HEK293 (cell line): ENCODE results near the gene MSI1.

ENCODE experiments used
- CTCF ChIA-PET: fragments of 350-600 bp; formaldehyde crosslinking; extraction: SDS; loops from one replicate; lab custom pipeline; 2021; ENCODE audit warnings: antibody characterized with exemption; lab: Yijun Ruan, JAX
- POLR2A ChIA-PET: fragments of 300-600 bp; formaldehyde crosslinking; extraction: SDS; loops from one replicate; lab custom pipeline; 2020; ENCODE audit warnings: antibody characterized with exemption, inconsistent platforms; lab: Yijun Ruan, JAX
- H3K27ac ChIP-seq: fragments of 200-500 bp; sonication (Bioruptor generic); 2 replicates; pipeline ENCODE4 v1.5.1; 2014; ENCODE audit warnings: low read depth, low read length, control low read depth, inconsistent platforms; ENCODE audit errors: extremely low read depth
- H3K36me3 ChIP-seq, 2 experiments: fragments of 200-500 bp in 1 of 2; sonication (Bioruptor generic) in 1 of 2; 1 replicate in 1 of 2; 2 replicates in 1 of 2; pipeline ENCODE4 v1.5.1; 2014 to 2017; ENCODE audit warnings: inconsistent platforms in 2 of 2, low read length in 2 of 2; ENCODE audit not compliant: control insufficient read depth in 2 of 2, insufficient read depth in 1 of 2
- H3K4me1 ChIP-seq: fragments of 200-500 bp; sonication (Bioruptor generic); 2 replicates; pipeline ENCODE4 v1.5.1; 2014; ENCODE audit warnings: mild to moderate bottlenecking, low read length, inconsistent platforms; ENCODE audit not compliant: control insufficient read depth, insufficient read depth
- H3K4me3 ChIP-seq: 2 replicates; pipeline ENCODE4 v1.5.1; 2011; ENCODE audit warnings: low read depth, mild to moderate bottlenecking, control low read depth, low read length, moderate library complexity
- H3K9me3 ChIP-seq: fragments of 200-500 bp; sonication (Bioruptor generic); 2 replicates; pipeline ENCODE4 v1.5.1; 2014; ENCODE audit warnings: low read depth, low read length, inconsistent platforms; ENCODE audit not compliant: control insufficient read depth, insufficient read depth
- EGR2 ChIP-seq: fragments of 450-650 bp; formaldehyde crosslinking; IDR thresholded peaks from 2 replicates; pipeline ENCODE4 v1.5.1; 2016; ENCODE audit warnings: low read depth, missing biosample characterization, missing genetic modification characterization
- KLF8 ChIP-seq: fragments of 450-650 bp; formaldehyde crosslinking; IDR thresholded peaks from 2 replicates; pipeline ENCODE4 v1.5.1; 2016; ENCODE audit warnings: missing biosample characterization, missing genetic modification characterization
- ZFP3 ChIP-seq: fragments of 450-650 bp; formaldehyde crosslinking; IDR thresholded peaks from 2 replicates; pipeline ENCODE4 v1.5.1; 2016; ENCODE audit warnings: low read depth, missing biosample characterization, missing genetic modification characterization
- ZNF23 ChIP-seq: fragments of 450-650 bp; formaldehyde crosslinking; IDR thresholded peaks from 2 replicates; pipeline ENCODE4 v1.5.1; 2016; ENCODE audit warnings: missing biosample characterization, missing genetic modification characterization, borderline replicate concordance
- ZNF366 ChIP-seq: fragments of 450-650 bp; formaldehyde crosslinking; conservative IDR thresholded peaks from 2 replicates; pipeline ENCODE4 v1.5.1; 2016; ENCODE audit warnings: missing biosample characterization, missing genetic modification characterization
- ZNF391 ChIP-seq: fragments of 450-650 bp; formaldehyde crosslinking; IDR thresholded peaks from 2 replicates; pipeline ENCODE4 v1.5.1; 2016; ENCODE audit warnings: low read depth, missing biosample characterization, missing genetic modification characterization, borderline replicate concordance
- ZNF792 ChIP-seq: fragments of 450-650 bp; formaldehyde crosslinking; IDR thresholded peaks from 2 replicates; pipeline ENCODE4 v1.5.1; 2016; ENCODE audit warnings: missing biosample characterization, missing genetic modification characterization
- ZXDB ChIP-seq: fragments of 450-650 bp; formaldehyde crosslinking; IDR thresholded peaks from 2 replicates; pipeline ENCODE4 v1.5.1; 2016; ENCODE audit warnings: missing biosample characterization, missing genetic modification characterization
- TF ChIP-seq, protein P1 (sequence below): fragments of 450-650 bp; formaldehyde crosslinking; IDR thresholded peaks from 2 replicates; pipeline ENCODE4 v1.5.1; 2016; ENCODE audit warnings: missing biosample characterization, missing genetic modification characterization, borderline replicate concordance
- TF ChIP-seq, protein P2 (sequence below): IDR thresholded peaks from 2 replicates; pipeline ENCODE4 v1.6.1; 2011; ENCODE audit warnings: mild to moderate bottlenecking, low read depth, low read length, borderline replicate concordance
- TF ChIP-seq, protein P3 (sequence below): fragments of 450-650 bp; formaldehyde crosslinking; IDR thresholded peaks from 2 replicates; pipeline ENCODE4 v1.5.1; 2016; ENCODE audit warnings: missing biosample characterization, missing genetic modification characterization
- TF ChIP-seq, protein P4 (sequence below): fragments of 450-650 bp; formaldehyde crosslinking; IDR thresholded peaks from 2 replicates; pipeline ENCODE4 v1.5.1; 2016; ENCODE audit warnings: missing biosample characterization, missing genetic modification characterization
- TF ChIP-seq, protein P5 (sequence below): fragments of 450-650 bp; formaldehyde crosslinking; IDR thresholded peaks from 2 replicates; pipeline ENCODE4 v1.5.1; 2016; ENCODE audit warnings: missing biosample characterization, missing genetic modification characterization

The MSI1 gene

DNA sequence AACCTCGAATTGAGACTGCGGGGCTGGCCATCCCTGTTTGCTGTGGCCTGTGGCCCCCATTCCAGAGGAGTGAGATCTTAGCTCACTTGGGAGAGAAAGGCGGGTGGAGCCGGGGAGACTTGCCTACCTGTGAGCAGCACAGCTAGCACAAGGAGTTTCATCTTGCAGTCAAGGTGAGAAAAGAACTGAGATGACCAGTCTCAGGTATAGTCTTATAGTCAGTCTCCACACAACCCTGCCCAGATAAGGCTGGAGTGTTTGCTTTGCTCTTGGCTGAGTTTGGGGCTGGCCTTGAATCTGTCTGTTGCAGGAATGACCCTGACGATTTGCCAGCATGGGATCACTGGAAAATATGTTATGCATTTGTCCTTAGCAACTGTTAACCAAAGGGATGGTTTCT is 41.4 kb downstream of the MSI1 start, which contains the start of gene PLA2G1B (continued):
- TF ChIP-seq, protein P1, sequence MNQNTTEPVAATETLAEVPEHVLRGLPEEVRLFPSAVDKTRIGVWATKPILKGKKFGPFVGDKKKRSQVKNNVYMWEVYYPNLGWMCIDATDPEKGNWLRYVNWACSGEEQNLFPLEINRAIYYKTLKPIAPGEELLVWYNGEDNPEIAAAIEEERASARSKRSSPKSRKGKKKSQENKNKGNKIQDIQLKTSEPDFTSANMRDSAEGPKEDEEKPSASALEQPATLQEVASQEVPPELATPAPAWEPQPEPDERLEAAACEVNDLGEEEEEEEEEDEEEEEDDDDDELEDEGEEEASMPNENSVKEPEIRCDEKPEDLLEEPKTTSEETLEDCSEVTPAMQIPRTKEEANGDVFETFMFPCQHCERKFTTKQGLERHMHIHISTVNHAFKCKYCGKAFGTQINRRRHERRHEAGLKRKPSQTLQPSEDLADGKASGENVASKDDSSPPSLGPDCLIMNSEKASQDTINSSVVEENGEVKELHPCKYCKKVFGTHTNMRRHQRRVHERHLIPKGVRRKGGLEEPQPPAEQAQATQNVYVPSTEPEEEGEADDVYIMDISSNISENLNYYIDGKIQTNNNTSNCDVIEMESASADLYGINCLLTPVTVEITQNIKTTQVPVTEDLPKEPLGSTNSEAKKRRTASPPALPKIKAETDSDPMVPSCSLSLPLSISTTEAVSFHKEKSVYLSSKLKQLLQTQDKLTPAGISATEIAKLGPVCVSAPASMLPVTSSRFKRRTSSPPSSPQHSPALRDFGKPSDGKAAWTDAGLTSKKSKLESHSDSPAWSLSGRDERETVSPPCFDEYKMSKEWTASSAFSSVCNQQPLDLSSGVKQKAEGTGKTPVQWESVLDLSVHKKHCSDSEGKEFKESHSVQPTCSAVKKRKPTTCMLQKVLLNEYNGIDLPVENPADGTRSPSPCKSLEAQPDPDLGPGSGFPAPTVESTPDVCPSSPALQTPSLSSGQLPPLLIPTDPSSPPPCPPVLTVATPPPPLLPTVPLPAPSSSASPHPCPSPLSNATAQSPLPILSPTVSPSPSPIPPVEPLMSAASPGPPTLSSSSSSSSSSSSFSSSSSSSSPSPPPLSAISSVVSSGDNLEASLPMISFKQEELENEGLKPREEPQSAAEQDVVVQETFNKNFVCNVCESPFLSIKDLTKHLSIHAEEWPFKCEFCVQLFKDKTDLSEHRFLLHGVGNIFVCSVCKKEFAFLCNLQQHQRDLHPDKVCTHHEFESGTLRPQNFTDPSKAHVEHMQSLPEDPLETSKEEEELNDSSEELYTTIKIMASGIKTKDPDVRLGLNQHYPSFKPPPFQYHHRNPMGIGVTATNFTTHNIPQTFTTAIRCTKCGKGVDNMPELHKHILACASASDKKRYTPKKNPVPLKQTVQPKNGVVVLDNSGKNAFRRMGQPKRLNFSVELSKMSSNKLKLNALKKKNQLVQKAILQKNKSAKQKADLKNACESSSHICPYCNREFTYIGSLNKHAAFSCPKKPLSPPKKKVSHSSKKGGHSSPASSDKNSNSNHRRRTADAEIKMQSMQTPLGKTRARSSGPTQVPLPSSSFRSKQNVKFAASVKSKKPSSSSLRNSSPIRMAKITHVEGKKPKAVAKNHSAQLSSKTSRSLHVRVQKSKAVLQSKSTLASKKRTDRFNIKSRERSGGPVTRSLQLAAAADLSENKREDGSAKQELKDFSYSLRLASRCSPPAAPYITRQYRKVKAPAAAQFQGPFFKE = no peak
- no peak for TF ChIP-seq ZFP3 (tag by site-specific recombination)
- no peak for TF ChIP-seq ZNF792 (tag by site-specific recombination)
- TF ChIP-seq, protein P2, sequence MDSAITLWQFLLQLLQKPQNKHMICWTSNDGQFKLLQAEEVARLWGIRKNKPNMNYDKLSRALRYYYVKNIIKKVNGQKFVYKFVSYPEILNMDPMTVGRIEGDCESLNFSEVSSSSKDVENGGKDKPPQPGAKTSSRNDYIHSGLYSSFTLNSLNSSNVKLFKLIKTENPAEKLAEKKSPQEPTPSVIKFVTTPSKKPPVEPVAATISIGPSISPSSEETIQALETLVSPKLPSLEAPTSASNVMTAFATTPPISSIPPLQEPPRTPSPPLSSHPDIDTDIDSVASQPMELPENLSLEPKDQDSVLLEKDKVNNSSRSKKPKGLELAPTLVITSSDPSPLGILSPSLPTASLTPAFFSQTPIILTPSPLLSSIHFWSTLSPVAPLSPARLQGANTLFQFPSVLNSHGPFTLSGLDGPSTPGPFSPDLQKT = no peak
- TF ChIP-seq, protein P3, sequence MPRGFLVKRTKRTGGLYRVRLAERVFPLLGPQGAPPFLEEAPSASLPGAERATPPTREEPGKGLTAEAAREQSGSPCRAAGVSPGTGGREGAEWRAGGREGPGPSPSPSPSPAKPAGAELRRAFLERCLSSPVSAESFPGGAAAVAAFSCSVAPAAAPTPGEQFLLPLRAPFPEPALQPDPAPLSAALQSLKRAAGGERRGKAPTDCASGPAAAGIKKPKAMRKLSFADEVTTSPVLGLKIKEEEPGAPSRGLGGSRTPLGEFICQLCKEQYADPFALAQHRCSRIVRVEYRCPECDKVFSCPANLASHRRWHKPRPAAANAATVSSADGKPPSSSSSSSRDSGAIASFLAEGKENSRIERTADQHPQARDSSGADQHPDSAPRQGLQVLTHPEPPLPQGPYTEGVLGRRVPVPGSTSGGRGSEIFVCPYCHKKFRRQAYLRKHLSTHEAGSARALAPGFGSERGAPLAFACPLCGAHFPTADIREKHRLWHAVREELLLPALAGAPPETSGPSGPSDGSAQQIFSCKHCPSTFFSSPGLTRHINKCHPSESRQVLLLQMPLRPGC (tag by site-specific recombination) = no peak
- TF ChIP-seq EGR2 = no peak
- TF ChIP-seq, protein P4, sequence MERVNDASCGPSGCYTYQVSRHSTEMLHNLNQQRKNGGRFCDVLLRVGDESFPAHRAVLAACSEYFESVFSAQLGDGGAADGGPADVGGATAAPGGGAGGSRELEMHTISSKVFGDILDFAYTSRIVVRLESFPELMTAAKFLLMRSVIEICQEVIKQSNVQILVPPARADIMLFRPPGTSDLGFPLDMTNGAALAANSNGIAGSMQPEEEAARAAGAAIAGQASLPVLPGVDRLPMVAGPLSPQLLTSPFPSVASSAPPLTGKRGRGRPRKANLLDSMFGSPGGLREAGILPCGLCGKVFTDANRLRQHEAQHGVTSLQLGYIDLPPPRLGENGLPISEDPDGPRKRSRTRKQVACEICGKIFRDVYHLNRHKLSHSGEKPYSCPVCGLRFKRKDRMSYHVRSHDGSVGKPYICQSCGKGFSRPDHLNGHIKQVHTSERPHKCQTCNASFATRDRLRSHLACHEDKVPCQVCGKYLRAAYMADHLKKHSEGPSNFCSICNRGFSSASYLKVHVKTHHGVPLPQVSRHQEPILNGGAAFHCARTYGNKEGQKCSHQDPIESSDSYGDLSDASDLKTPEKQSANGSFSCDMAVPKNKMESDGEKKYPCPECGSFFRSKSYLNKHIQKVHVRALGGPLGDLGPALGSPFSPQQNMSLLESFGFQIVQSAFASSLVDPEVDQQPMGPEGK (tag by site-specific recombination) = no peak
- TF ChIP-seq ZNF366 (tag by site-specific recombination) = no peak
- TF ChIP-seq KLF8 (tag by site-specific recombination) = no peak

DNA sequence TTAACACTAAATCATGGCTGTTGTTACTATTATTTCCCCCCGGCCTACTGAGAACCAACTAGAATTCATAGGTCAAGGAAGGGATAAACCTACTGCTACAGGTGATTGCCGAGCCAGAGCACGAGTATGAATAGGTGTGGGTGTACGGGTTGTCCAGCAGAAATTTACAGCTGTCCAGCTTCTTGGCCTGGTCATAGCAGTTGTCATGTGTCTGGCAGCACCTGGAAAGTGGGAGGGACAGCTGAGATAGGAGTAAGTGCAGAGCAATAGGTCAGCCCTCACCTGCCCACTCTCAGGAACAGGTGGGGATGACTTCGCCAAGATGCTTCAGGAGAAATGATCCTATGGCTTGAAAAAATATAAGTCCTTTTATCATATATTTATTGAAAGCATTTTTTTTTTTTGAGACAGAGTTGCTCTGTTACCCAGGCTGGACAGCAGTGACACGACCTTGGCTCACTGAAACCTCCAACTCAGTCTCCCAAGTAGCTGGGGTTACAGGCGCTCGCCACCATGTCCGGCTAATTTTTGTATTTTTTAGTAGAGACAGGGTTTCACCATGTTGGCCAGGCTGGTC is 44.0 kb downstream of the MSI1 start:
- Histone ChIP-seq H3K27ac (no peak overlapping the region), H3K4me3 (no peak overlapping the region), H3K9me3 (no peaks in the 10 kb centered on the region), H3K4me1 (no peaks in the 10 kb centered on the region), H3K36me3 (no peaks in the 10 kb centered on the region)
- TF ChIP-seq ZXDB (tag by site-specific recombination) = no peak
- TF ChIP-seq, protein P5, sequence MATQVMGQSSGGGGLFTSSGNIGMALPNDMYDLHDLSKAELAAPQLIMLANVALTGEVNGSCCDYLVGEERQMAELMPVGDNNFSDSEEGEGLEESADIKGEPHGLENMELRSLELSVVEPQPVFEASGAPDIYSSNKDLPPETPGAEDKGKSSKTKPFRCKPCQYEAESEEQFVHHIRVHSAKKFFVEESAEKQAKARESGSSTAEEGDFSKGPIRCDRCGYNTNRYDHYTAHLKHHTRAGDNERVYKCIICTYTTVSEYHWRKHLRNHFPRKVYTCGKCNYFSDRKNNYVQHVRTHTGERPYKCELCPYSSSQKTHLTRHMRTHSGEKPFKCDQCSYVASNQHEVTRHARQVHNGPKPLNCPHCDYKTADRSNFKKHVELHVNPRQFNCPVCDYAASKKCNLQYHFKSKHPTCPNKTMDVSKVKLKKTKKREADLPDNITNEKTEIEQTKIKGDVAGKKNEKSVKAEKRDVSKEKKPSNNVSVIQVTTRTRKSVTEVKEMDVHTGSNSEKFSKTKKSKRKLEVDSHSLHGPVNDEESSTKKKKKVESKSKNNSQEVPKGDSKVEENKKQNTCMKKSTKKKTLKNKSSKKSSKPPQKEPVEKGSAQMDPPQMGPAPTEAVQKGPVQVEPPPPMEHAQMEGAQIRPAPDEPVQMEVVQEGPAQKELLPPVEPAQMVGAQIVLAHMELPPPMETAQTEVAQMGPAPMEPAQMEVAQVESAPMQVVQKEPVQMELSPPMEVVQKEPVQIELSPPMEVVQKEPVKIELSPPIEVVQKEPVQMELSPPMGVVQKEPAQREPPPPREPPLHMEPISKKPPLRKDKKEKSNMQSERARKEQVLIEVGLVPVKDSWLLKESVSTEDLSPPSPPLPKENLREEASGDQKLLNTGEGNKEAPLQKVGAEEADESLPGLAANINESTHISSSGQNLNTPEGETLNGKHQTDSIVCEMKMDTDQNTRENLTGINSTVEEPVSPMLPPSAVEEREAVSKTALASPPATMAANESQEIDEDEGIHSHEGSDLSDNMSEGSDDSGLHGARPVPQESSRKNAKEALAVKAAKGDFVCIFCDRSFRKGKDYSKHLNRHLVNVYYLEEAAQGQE (tag by site-specific recombination) = no peak
- no peak for TF ChIP-seq ZNF23 (tag by site-specific recombination)
- TF ChIP-seq ZNF391 (tag by site-specific recombination) = no peak
- ChIA-PET CTCF (interaction anchor here (0.5 to 1.9 kb wide), 14 partner anchors 10 to 1289 kb away, joined by 3 to 6 read pairs (median 4); partner anchors contain the start of gene SIRT4), POLR2A (interaction anchor here (0.5 kb wide), 1 partner anchor 390 kb away, joined by 4 read pairs; no protein-coding TSS in a partner anchor)
